ENCODE data around the gene NEK5.
A peak's percentile ranks its signal among the peaks of the same experiment; 100 is the strongest.
"Not testable (repeated sequence)": the region's sequence is repeated elsewhere in the genome, so short reads cannot be mapped to it uniquely, and the experiment has no call there.

The NEK5 gene

GRCh38 chr13:52137489-52137888 lies 8.6 kb upstream of the NEK5 start:
- no peak for FAIRE-seq

DNA sequence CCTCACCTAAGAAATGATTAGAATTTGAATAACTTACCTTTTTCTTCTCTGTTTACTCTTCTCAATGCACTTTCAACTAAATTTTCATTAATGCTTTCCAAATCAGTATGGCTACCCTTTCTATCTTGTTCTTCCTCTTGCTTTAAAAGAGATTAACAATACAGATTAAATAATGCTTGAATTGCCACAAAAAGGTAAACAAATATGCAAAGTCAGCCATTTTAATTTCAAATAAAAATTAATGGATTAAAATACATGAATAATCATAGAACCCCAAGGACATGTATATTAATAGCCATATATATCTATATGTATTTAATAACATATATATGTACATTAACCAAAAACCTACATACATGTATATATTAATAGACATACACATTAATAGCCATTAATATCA lies 7.9 kb upstream of the NEK5 start:
- peak; percentile 76 for FAIRE-seq

- FAIRE-seq, result no peak
Measured at GRCh38 chr13:52130641-52131040, 1.8 kb upstream of the NEK5 start.

GRCh38 chr13:52127783-52128702 lies 830 bp downstream of the NEK5 start:
- FAIRE-seq, result peak; percentile 88

- no peak for FAIRE-seq
Measured at GRCh38 chr13:52127378-52127777, 1.5 kb downstream of the NEK5 start.

DNA sequence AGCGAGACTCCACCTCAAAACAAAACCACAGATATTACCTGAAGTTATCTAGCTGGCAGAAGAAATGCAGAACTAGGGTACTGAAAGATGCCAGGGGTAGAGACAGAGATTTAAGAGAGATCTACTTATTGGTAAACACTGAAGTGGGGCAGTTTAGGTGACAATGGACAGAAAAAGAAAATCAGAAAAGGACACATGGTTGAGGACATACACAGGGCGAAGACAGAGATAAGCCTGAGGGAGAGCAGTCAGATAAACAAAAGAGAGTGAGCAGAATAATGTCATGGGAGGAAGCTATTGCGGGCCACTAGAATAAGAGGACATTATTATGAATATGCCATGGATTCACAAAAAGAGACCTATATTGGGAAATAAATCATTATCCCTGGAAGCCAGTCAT lies 3.3 kb downstream of the NEK5 start:
- no peak for FAIRE-seq

DNA sequence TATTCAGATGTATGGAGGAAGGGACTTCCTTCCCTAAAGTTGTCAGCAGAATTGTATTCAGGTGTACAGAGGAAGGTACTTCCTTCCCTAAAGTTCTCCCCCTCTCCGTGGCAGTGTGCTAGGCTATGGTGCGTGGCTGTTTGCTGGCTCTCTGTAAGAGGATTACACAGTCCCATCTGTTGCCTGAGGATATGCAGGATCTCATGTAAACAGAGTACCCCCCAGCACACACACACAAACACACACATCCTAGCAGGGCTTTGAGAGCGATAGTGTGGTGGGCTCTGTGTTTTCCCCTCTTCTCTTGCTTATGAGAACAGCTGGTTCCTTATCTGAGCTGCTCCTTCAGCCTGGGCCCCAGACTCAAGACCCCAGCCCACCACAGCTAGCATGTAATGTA lies 10.3 kb downstream of the NEK5 start:
- FAIRE-seq, result no peak

- FAIRE-seq, result no peak
Measured at GRCh38 chr13:52118095-52118494, 10.8 kb downstream of the NEK5 start.

- no peak for FAIRE-seq
Measured at GRCh38 chr13:52112591-52112990, 16.3 kb downstream of the NEK5 start.

DNA sequence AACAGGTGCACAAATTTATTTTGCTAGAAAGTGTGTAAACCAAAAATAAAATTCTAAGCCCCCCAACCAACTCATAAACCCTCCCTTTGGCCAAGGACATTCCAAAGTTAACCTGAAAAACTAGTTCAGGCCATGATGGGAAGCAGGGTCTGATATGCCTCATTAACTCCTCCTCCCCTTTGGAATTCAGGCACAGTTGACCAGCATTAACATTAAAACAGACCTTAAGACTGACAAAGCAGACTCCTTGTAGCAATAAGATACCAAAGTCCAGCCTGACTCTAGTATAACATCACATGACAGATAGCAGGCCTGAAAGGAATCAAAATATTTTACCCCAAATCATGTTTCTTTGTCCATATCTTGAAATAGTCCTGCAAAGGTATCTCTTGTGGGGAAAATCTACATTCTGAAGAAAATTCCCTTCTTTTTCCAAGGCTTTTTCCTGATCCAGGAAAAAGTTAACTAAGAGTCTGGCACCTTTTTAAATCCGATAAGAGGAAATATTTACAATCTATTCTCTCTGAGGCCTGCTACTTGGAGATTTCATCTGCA lies 19.7 kb downstream of the NEK5 start:
- no peak for FAIRE-seq

DNA sequence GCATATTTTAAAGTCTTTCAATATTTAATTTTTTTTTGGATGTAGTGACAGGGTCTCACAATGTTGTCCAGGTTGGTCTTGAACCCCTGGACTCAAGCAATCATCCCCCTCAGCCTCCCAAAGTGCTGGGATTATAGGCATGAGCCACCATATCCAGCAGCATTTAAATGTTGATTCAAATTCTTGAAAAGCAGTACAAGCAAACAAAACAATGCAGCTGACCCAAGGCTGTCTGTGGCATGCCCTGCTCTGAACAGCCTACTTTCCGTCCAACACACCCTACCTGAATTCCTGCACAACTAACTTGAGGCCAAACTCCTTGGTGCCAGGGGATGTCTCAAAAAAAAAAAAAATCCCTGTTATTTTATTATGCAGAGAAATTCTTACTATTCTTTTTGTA lies 23.0 kb downstream of the NEK5 start:
- FAIRE-seq, result no peak

- peak; percentile 32 for FAIRE-seq
Measured at GRCh38 chr13:52104624-52105023, 24.2 kb downstream of the NEK5 start.

GRCh38 chr13:52103386-52103785 lies 25.5 kb downstream of the NEK5 start:
- FAIRE-seq, result no peak

GRCh38 chr13:52102423-52102822 lies 26.4 kb downstream of the NEK5 start:
- not testable (repeated sequence) for FAIRE-seq

- FAIRE-seq, result no peak
Measured at GRCh38 chr13:52097197-52097596, 31.7 kb downstream of the NEK5 start.

- no peak for FAIRE-seq
Measured at GRCh38 chr13:52096748-52097147, 32.1 kb downstream of the NEK5 start.

- no peak for FAIRE-seq
Measured at GRCh38 chr13:52096062-52096461, 32.8 kb downstream of the NEK5 start.

GRCh38 chr13:52092087-52092486 lies 36.8 kb downstream of the NEK5 start:
- FAIRE-seq, result no peak

DNA sequence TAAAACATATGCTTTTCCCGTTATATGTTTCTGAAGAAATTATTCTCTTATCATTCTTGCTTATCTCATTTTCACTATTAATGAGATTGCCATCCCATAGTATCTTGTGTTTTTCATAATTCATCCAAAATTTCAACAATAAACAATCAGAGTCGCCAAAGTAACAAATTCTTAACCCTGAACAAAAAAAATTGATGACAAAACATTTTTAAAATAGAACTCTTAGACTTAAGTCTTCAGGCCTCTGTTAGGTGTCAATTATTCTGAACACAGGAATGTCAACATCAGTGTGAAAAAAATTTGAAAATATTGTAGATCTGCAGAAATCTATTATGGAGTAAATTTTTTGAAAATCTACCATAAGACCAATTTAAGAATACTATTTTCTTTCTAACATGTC lies 37.4 kb downstream of the NEK5 start:
- peak; percentile 69 for FAIRE-seq

GRCh38 chr13:52085421-52085820 lies 43.5 kb downstream of the NEK5 start:
- FAIRE-seq, result no peak

DNA sequence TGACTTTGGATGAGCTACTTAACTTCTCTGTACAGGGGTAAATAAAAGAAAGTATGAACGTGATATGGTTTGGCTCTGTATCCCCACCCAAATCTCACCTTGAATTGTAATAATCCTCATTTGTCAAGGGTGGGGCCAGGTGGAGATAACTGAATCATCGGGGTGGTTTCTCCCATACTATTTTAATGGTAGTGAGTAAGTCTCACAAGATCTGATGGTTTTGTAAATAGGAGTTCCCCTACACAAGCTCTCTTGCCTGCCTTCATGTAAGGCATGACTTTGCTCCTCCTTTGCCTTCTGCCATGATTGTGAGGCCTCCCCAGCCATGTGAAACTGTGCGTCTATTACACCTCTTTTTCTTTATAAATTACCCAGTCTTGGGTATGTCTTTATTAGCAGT lies 43.9 kb downstream of the NEK5 start:
- FAIRE-seq, result not testable (repeated sequence)

DNA sequence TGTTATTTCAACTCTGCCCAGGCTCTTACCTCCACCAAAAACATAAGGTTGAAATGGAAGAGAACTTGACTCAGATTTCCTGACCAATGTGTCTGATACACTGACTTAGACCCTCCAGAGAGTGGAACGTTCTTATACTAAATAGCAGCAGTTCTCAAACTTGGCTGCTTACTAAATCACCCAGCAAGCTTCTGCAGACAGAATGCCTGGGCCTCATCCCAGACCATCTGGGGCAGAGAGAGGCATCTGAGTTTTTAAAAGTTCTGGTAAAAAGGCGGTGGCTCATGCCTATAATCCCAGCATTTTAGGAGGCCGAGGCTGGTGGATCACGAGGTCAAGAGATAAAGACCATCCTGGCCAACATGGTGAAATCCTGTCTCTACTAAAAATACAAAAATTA lies 46.3 kb downstream of the NEK5 start:
- FAIRE-seq, result no peak

- FAIRE-seq, result not testable (repeated sequence)
Measured at GRCh38 chr13:52079891-52080290, 49.0 kb downstream of the NEK5 start.

DNA sequence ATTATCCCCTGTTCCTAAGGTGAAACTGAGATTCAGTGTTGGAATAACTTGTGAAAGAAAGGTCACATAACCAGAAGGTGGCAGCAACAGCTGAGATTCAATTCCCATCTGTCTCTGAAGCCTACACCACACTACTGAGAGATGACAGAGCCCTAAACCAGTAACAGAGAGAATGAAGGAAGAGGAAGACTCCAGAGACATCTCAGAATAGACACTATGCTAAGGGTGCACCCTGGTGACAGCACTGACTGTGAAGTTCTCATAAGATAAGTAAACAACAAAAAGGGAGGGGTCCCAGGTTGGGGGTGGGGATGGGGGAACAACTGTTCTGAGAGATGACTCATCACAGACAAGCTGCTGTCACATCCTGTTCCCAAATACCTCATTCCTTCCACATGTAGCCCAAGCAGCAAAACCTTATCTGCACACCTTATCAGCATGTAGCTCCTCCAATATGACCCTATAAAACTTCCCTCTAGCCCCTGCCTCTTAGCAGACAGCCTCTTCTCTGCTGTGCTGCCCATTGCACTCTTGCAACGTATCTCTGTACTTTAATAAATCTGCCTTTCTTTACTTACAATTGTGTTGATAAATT lies 57.8 kb downstream of the NEK5 start:
- FAIRE-seq, result no peak

Data from A204.1 (cell line).